OCI-LY3 (cell line): ENCODE data around the gene TAC4.

Experiments
- EZH2phosphoT487 ChIP-seq: fragments of 200-600 bp; shearing (Covaris generic); IDR thresholded peaks from 2 replicates; pipeline ENCODE4 v1.6.1; 2018; ENCODE audit warnings: antibody characterized with exemption, mixed run types, low read depth
- TF ChIP-seq, protein P1 (sequence below): fragments of 200-600, 300-600 bp; sonication (generic); IDR thresholded peaks from 2 replicates; pipeline ENCODE4 v1.5.1; 2014; ENCODE audit warnings: antibody characterized with exemption, low read length, low read depth

DNA sequence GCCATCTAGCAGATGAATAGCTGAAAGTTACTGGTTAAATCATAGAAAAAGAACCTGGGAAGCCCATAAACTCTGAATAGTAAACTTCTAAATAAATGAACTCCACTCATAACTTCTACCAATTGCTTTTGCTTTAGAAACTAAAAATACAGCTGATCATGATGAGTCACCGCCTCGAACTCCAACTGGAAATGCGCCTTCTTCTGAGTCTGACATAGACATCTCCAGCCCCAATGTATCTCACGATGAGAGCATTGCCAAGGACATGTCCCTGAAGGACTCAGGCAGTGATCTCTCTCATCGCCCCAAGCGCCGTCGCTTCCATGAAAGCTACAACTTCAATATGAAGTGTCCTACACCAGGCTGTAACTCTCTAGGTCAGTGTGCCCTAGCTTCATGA lies 49.7 kb downstream of the TAC4 start:
- TF ChIP-seq, protein P1, sequence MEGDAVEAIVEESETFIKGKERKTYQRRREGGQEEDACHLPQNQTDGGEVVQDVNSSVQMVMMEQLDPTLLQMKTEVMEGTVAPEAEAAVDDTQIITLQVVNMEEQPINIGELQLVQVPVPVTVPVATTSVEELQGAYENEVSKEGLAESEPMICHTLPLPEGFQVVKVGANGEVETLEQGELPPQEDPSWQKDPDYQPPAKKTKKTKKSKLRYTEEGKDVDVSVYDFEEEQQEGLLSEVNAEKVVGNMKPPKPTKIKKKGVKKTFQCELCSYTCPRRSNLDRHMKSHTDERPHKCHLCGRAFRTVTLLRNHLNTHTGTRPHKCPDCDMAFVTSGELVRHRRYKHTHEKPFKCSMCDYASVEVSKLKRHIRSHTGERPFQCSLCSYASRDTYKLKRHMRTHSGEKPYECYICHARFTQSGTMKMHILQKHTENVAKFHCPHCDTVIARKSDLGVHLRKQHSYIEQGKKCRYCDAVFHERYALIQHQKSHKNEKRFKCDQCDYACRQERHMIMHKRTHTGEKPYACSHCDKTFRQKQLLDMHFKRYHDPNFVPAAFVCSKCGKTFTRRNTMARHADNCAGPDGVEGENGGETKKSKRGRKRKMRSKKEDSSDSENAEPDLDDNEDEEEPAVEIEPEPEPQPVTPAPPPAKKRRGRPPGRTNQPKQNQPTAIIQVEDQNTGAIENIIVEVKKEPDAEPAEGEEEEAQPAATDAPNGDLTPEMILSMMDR, result no peak
- TF ChIP-seq EZH2phosphoT487, result no peak
